Heart right ventricle (tissue), 16 donors: Measurements from ENCODE around the gene GPR157. TPM values are rescaled to one million over a fixed set of nuclear protein-coding genes. Genes with fewer than 3 reads are reported as not detected.

ENCODE experiments used
- ATAC-seq, 8 donors: fragments of 200-7000 bp; cut with Tn5 transposase; one replicate each; pipeline ENCODE4 v1.9.1; 2020; ENCODE audit warnings: mild to moderate bottlenecking in 8 of 8, moderate library complexity in 8 of 8, moderate number of reproducible peaks in 1 of 8
- DNase-seq, 2 donors: peaks; one replicate each; pipeline ENCODE4 v3.0.0-alpha.2; 2020
- H3K27ac ChIP-seq, 10 donors: fragments of 200-600 bp; sonication (generic) in 2 of 10; one replicate each; pipeline versions ENCODE4 v1.5.0 to v1.8.0; 2020 to 2022; ENCODE audit warnings: mild to moderate bottlenecking in 3 of 10
- H3K27me3 ChIP-seq, 7 donors: fragments of 200-600 bp; one replicate each; pipeline ENCODE4 v1.8.0; 2021 to 2022; ENCODE audit warnings: mild to moderate bottlenecking in 2 of 7
- H3K36me3 ChIP-seq, 9 donors: fragments of 200-600 bp; sonication (generic) in 1 of 9; one replicate each; pipeline versions ENCODE4 v1.5.0 to v1.8.0; 2020 to 2022; ENCODE audit warnings: mild to moderate bottlenecking in 2 of 9
- H3K4me1 ChIP-seq, 9 donors: fragments of 200-600 bp; sonication (generic) in 1 of 9; one replicate each; pipeline versions ENCODE4 v1.5.0 to v1.8.0; 2020 to 2022; ENCODE audit warnings: mild to moderate bottlenecking in 4 of 9
- H3K4me3 ChIP-seq, 10 donors: fragments of 200-600 bp; sonication (generic) in 2 of 10; one replicate each; pipeline versions ENCODE4 v1.5.0 to v1.8.0; 2020 to 2022; ENCODE audit warnings: mild to moderate bottlenecking in 7 of 10, moderate library complexity in 2 of 10
- H3K9me3 ChIP-seq, 11 donors: fragments of 200-600 bp in 10 of 11; sonication (generic) in 2 of 11; one replicate each; pipeline versions ENCODE4 v1.5.0 to v1.8.0; 2013 to 2022; ENCODE audit warnings: mild to moderate bottlenecking in 2 of 11, control low read depth in 1 of 11, moderate library complexity in 1 of 11
- CTCF ChIP-seq, 9 donors: fragments of 200-600 bp; sonication (generic) in 2 of 9; IDR thresholded peaks; one replicate each; pipeline versions ENCODE4 v1.5.0 to v1.8.0; 2021 to 2022; ENCODE audit warnings: antibody characterized with exemption in 9 of 9, mild to moderate bottlenecking in 5 of 9, moderate library complexity in 1 of 9
- WGBS, 2 donors: extraction: QIAGEN DNeasy Blood & Tissue Kit; methylation state at CpG; one replicate each; pipeline ENCODE4 v1.1.7; 2013; ENCODE audit warnings: inconsistent platforms in 1 of 2; 5-methylcytosine and 5-hydroxymethylcytosine counted together
- intact Hi-C, 10 donors: fragments of 100-400 bp; cut with DNase I; formaldehyde crosslinking; loops; one replicate each; pipeline versions ENCODE4 v1.11.1 to v1.14.2; 2022
- polyA plus RNA-seq, 2 donors: library from polyadenylated mRNA; stranded (reverse); fragments of 200-250 nt; gene quantifications; one replicate each; pipeline ENCODE4 v1.2.3, GENCODE V29; 2013
- total RNA-seq, 10 donors: library from RNA; stranded (reverse); fragmentation: NEBNext Ultra II Directional in 3 of 10; extraction: Animal tissue kit (Norgen Biotek cat#: 25700) in 3 of 10; gene quantifications; one replicate each; pipeline versions ENCODE4 v1.2.1 to v1.2.4, GENCODE V29; 2021 to 2023
- donor health status: Arrhythmogenic right ventricular cardiomyopathy.
- donor health status: ischemic (EF 13 %, LVEDD 7.1; RV severe dilation, severe dysfunction).
- donor health status: healthy with polysubstance abuse.
- donor health status: DM: no; HTN: yes; CAD: no.
- donor health status: DM: no; HTN: no; CAD: no.
- donor health status: ischemic (EF 25% LVEDD 6.9; RV normal size, moderate dysfunction).
- donor health status: ischemic (EF 25% LVEDD 5.7; RV mildly dilated, moderate dysfunction).
- donor health status: healthy.
- donor health status: DM: yes; HTN: yes; CAD: no.
- donor health status: Ischemic cardiomyopathy.
- donor health status: ischemic (EF 35%, LVEDD 5.7; RV mildly dilated, moderate dysfunction).
- donor health status: nonischemic (EF 11% LVEDD 7.7; RV severe dilation, severe dysfunction).
- donor health status: DM: yes; HTN: yes; CAD: no.
- donor health status: PGD.
- donor health status: ischemic (EF 29% LVEDD 5.4; RV normal size, mild dysfunction).
- donor health status: nonischemic (EF 23%, LVEDD 6.1; RV moderate dilation, normal function).

Gene GPR157
- total and polyA plus RNA-seq, 12 donors = 5.1 to 69.1 (median 36.2) TPM

DNA sequence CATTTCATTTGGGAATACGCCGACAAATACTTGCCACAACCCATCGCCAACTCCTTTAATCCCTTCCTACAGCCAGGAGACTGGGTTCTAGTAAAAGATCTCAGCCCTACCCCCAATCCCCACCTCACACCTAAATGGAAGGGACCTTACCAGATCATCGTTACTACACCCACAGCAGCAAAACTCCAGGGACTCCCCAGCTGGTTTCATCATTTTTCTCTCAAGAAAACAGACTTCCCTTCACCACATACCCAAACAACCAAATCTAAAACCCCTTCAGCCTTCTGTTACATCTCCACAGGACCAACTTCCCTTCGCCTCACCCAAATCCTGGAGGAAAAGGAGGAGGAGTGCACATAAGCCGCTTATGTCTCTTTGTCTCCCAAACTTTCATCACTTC is 35.8 kb downstream of the GPR157 start:
- TF ChIP-seq CTCF (IDR thresholded peaks at IDR 0.05) = no peak
- H3K4me3 ChIP-seq = no peak overlapping the region
- no peak overlapping the region for H3K27ac ChIP-seq
- no peaks in the 10 kb centered on the region for H3K36me3 ChIP-seq
- H3K4me1 ChIP-seq = peaks cover 0 to 13% (median 0%) of the 10 kb centered on the region in 9 donors
- intact Hi-C loops = loop anchor here in 3 of 10 donors (10.0 kb wide), 2 partner anchors 78 to 88 kb away; no protein-coding TSS in a partner anchor
- ATAC-seq (no peak), DNase-seq (no peak)
- WGBS, 2 donors = 82 to 84% methylated on average over 6 of the region's 6 CpGs
- H3K9me3 ChIP-seq = peaks cover 0 to 12% (median 0%) of the 10 kb centered on the region in 11 donors
- no peaks in the 10 kb centered on the region for H3K27me3 ChIP-seq

DNA sequence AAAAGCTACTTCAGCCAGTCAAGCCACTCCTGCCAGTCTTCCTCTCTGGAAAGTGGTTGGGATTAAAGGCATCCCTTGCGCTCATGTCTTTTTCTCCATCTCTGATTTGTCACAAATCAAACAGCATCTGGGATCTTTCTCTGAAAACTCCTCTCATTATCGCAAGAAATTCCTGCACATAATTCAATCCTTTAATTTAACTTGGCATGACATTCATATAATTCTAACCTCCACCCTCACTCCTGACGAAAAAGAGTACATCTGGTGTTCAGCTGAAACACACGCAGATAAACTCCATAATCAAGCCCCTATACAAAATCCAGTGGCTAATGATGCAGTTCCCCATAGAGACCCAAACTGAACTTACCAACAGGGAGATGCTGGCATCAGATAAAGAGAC is 40.1 kb downstream of the GPR157 start:
- H3K9me3 ChIP-seq = no peaks in the 10 kb centered on the region
- TF ChIP-seq CTCF (IDR thresholded peaks at IDR 0.05) = no peak
- no peaks in the 10 kb centered on the region for H3K36me3 ChIP-seq
- WGBS, 2 donors = 69 to 73% methylated on average over 4 of the region's 4 CpGs
- peaks cover 0 to 38% (median 16%) of the 10 kb centered on the region in 9 donors for H3K4me1 ChIP-seq
- ATAC-seq = no peak
- DNase-seq = no peak
- no peak overlapping the region for H3K27ac ChIP-seq
- intact Hi-C loops = no loop called here
- no peaks in the 10 kb centered on the region for H3K27me3 ChIP-seq
- no peak overlapping the region for H3K4me3 ChIP-seq

- Histone ChIP-seq H3K27me3 (no peaks in the 10 kb centered on the region), H3K27ac (no peak overlapping the region), H3K4me3 (no peak overlapping the region), H3K9me3 (no peaks in the 10 kb centered on the region), H3K36me3 (no peaks in the 10 kb centered on the region), H3K4me1 (peaks cover 0 to 38% (median 16%) of the 10 kb centered on the region in 9 donors)
- DNase-seq (no peak), ATAC-seq (no peak)
- WGBS, 2 donors = 85% methylated on average over 12 of the region's 12 CpGs
- TF ChIP-seq CTCF (IDR thresholded peaks at IDR 0.05) = no peak
- intact Hi-C loops = no loop called here
Observed at GRCh38 chr1:9087411-9088125, 41.3 kb downstream of the GPR157 start.

DNA sequence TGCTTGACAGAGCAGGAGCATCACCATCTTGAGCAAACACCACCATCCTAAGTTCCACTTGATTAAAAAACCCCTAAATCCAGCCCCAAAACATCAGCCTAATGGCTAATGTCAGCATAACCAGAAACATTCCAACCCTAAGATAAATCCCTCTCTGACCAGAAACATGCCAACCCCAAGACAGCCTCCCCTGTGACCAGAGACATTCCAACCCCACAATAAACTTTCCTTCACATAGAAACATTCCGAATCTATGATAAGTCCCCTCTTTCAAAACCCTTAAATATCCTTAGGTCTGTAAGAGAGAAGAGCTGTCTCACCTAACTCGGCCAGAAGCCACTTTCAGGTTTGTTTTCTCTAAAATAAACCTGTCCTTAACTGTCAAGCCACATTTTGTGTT is 42.1 kb downstream of the GPR157 start:
- no peaks in the 10 kb centered on the region for H3K36me3 ChIP-seq
- H3K27me3 ChIP-seq = no peaks in the 10 kb centered on the region
- WGBS, 2 donors = 73 to 88% methylated on average over 2 of the region's 2 CpGs
- peaks cover 0 to 46% (median 16%) of the 10 kb centered on the region in 9 donors for H3K4me1 ChIP-seq
- H3K27ac ChIP-seq = no peak overlapping the region
- intact Hi-C loops = no loop called here
- H3K9me3 ChIP-seq = no peaks in the 10 kb centered on the region
- DNase-seq (no peak), ATAC-seq (no peak)
- H3K4me3 ChIP-seq = no peak overlapping the region
- no peak for TF ChIP-seq CTCF (IDR thresholded peaks at IDR 0.05)
